SH-SY5Y (cell line): ENCODE data around the gene PHKA2.

Source experiments
- GATA2 ChIP-seq: IDR thresholded peaks from 2 replicates; pipeline ENCODE4 v1.6.1; 2011; ENCODE audit warnings: mild to moderate bottlenecking, low read depth, low read length
- GATA3 ChIP-seq: IDR thresholded peaks from 2 replicates; pipeline ENCODE4 v1.6.1; 2011; ENCODE audit warnings: low read depth, mild to moderate bottlenecking, low read length, moderate library complexity

- TF ChIP-seq GATA3 (no peak), GATA2 (no peak)
Measured at GRCh38 chrX:18927558-18927957, 56.4 kb downstream of the PHKA2 start.
